Stimulated activated CD4-positive, alpha-beta T cell treated with anti-CD3 and anti-CD28 coated beads, Interleukin-15, amount 100 ng/mL, for 24 hours (primary cell): Measurements from ENCODE around the gene PACSIN1.

ENCODE experiments used
- DNase-seq: peaks from one replicate; pipeline ENCODE4 v3.0.0-alpha.2; 2020

Gene PACSIN1

GRCh38 chr6:34465531-34466241 lies at the start of gene PACSIN1:
PACSIN1 (plus strand) TSS chr6:34466076; CDS start chr6:34526306, 60,230 bp downstream.
- peak; percentile 44 for DNase-seq

GRCh38 chr6:34416877-34417371 lies 49.0 kb upstream of the PACSIN1 start:
- DNase-seq = no peak

- no peak for DNase-seq
Measured at GRCh38 chr6:34418367-34418766, 47.5 kb upstream of the PACSIN1 start.

GRCh38 chr6:34423254-34423653 lies 42.6 kb upstream of the PACSIN1 start:
- no peak for DNase-seq

- no peak for DNase-seq
Measured at GRCh38 chr6:34424200-34425131, 41.4 kb upstream of the PACSIN1 start.

- DNase-seq = peak; percentile 35
Measured at GRCh38 chr6:34425132-34425497, 40.8 kb upstream of the PACSIN1 start.

- peak; percentile 94 for DNase-seq
Measured at GRCh38 chr6:34425498-34426410, 40.1 kb upstream of the PACSIN1 start, which contains the start of gene RPS10. RPS10 (minus strand) TSS chr6:34426069; CDS start chr6:34425221, 848 bp downstream.

GRCh38 chr6:34435916-34436315 lies 30.0 kb upstream of the PACSIN1 start:
- DNase-seq = no peak

- no peak for DNase-seq
Measured at GRCh38 chr6:34436803-34437643, 28.9 kb upstream of the PACSIN1 start.

- no peak for DNase-seq
Measured at GRCh38 chr6:34437644-34437970, 28.3 kb upstream of the PACSIN1 start.

GRCh38 chr6:34438705-34439104 lies 27.2 kb upstream of the PACSIN1 start:
- no peak for DNase-seq

- no peak for DNase-seq
Measured at GRCh38 chr6:34439442-34439841, 26.4 kb upstream of the PACSIN1 start.

- no peak for DNase-seq
Measured at GRCh38 chr6:34441526-34441925, 24.4 kb upstream of the PACSIN1 start.

- DNase-seq = no peak
Measured at GRCh38 chr6:34445313-34445860, 20.5 kb upstream of the PACSIN1 start.

GRCh38 chr6:34447386-34447785 lies 18.5 kb upstream of the PACSIN1 start:
- no peak for DNase-seq

- peak; percentile 24 for DNase-seq
Measured at GRCh38 chr6:34447910-34448309, 18.0 kb upstream of the PACSIN1 start.

GRCh38 chr6:34451192-34451591 lies 14.7 kb upstream of the PACSIN1 start:
- no peak for DNase-seq

GRCh38 chr6:34455831-34456230 lies 10.0 kb upstream of the PACSIN1 start:
- no peak for DNase-seq

GRCh38 chr6:34457382-34457741 lies 8.5 kb upstream of the PACSIN1 start:
- DNase-seq = no peak

- DNase-seq = no peak
Measured at GRCh38 chr6:34457742-34458735, 7.8 kb upstream of the PACSIN1 start.
